Stimulated activated CD4-positive, alpha-beta T cell treated with anti-CD3 and anti-CD28 coated beads, Interleukin-1b, Interleukin-23, amount 100 ng/mL, for 24 hours (primary cell): Measurements from ENCODE around the gene TMEM214.

Source experiments
- DNase-seq, 4 experiments: peaks; one replicate each; pipeline ENCODE4 v3.0.0-alpha.2; 2020; ENCODE audit warnings: low read depth in 4 of 4, low spot score in 1 of 4

Gene TMEM214, protein sequence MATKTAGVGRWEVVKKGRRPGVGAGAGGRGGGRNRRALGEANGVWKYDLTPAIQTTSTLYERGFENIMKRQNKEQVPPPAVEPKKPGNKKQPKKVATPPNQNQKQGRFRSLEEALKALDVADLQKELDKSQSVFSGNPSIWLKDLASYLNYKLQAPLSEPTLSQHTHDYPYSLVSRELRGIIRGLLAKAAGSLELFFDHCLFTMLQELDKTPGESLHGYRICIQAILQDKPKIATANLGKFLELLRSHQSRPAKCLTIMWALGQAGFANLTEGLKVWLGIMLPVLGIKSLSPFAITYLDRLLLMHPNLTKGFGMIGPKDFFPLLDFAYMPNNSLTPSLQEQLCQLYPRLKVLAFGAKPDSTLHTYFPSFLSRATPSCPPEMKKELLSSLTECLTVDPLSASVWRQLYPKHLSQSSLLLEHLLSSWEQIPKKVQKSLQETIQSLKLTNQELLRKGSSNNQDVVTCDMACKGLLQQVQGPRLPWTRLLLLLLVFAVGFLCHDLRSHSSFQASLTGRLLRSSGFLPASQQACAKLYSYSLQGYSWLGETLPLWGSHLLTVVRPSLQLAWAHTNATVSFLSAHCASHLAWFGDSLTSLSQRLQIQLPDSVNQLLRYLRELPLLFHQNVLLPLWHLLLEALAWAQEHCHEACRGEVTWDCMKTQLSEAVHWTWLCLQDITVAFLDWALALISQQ

DNA sequence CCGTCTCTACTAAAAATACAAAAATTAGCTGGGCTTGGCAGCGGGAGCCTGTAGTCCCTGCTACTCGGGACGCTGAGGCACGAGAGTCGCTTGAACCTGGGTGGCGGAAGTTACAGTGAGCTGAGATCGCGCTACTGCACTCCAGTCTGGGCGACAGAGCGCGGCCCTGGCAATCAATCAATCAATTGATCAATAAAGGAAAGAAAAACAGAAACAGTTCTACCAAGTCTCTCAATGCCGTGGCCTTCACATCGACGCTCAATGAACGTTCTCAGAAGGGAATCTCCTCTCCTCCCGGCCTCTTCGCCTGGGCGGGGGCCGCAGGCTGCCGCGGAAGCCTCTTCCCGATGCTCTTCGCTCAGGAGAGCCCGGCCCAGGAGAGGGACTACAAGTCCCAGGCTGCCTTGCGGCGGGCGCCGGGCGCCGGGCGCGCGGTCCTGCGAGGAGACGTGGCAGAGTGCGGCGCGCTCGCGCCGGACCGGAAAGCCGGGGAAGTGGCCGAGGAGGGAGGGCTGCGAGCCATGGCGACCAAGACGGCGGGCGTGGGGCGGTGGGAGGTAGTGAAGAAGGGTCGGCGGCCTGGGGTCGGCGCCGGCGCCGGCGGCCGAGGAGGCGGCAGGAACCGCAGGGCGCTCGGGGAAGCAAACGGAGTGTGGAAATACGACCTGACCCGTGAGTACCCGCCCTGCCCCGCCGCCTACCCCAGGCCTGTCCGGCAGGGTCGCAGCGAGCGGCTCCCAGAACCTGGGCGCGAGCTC lies at the start of gene TMEM214:
TSS of gene TMEM214 (plus strand) at position 471 of the 758 bp plus-strand sequence. CDS start at position 522, 51 bp downstream.
- peak; percentile 60 to 82 (median 70) for DNase-seq

DNA sequence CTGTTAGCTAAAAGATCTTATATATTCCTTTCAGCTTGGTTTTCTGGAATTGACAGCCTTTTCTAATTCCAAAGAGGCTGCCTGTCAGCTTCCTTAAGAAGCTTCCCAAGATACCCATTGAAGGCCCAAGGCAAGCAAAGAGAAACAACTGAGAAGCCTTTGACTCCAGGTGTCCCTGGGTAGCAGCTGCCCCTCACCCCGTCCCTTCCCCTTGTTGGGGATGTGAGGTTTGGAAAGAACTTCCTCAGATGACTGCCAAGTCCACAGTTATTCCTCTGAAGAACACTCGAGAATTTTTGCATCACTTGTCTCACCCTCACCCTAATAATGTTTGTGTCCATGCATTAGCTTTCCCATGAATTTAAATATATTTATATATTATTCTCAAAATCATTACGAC lies 49.0 kb upstream of the TMEM214 start:
- DNase-seq, result no peak

DNA sequence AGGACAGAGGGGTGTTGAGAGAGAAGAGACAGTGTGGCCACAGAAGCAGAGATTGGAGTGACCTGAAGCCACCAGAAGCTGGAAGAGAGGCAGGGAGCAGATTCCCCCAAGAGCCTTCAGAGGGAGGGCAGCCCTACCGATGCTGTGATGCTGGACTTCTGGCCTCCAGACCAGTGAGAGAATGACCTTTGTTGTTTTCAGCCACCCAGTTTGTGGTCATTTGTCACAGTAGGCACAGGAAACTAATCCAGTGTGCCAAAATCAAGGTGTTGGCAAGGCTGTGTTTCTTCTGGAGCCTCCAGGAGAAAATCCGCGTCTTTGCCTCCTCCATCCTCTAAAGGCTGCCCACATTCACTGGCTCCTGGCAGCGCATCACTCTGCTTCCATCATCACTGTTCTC lies 47.0 kb upstream of the TMEM214 start:
- DNase-seq, result no peak

DNA sequence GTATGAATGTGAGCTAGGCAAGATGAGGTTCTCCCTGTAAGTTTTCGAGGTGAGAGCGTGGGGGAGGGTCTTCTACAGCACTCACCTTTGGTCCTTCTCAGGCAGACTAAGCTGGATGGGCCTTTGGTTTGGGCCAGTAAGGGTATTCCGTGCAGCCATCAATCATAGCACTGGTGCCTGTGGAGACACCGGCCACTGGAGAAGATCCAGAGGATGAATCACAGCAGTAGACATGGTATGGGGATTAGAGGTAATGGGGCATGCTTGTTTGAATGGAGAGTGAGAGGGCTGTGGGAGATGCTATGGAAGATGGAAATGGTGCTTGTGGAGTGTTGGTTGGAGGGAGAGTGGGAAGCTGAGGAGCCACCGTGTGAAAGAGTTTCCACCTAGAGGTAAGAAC lies 46.2 kb upstream of the TMEM214 start:
- DNase-seq, result no peak

DNA sequence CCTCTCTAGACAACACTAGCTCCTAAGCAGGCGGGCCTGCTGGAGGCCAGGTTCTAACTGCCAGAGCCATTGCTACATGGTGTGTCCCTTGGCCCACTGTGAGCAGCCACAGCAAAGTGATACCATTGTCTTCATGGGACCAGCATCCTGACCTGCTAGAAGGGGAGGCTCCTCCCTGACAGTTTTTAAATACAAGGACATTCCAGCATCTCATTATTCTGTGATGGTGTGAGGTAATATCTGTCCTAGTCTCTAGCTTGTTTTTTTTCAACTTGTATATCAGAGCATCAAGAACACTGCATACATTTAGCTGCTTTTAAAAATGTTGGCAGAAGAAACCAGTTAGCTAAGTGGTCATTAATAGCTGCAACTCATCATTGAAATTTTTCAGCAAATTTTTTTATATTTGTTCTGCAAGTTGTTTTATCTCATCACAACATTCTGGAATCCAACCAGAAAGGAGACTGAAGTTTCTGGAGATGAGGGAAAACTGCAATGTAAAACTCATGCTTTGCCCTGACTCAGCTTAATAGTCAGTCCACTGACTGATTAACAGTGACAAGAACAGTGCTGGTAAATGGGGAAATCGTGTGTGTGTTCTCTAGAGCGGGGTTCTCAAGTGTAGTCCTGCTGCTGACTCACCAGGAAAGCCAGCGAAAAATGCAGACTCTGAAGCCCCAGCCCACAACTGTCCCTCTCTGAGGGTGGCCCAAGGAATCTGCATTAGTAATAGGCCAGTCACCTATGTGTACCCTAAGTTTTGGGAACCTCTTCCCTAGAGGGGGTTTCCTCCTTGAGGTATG lies 44.5 kb upstream of the TMEM214 start:
- no peak for DNase-seq

DNA sequence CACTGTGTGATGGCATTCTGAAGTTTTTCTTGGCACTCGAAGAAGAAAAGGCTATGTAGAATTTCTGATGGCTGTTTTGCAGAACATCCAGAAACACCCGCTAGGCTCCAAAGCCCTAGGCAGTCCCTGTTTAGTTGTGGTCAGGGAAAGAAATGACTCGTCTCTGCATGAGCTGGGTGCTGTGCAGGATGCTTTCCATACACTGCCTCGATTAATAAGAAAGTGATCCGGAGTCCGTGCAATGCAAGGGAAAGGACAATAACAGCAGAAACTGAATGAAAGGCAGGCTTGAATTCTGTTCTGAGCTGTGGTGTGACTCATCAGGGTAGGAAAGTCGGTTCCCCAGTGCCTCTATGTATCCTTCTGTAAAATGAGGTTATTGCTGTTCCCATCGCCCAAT lies 43.6 kb upstream of the TMEM214 start:
- DNase-seq, result no peak

DNA sequence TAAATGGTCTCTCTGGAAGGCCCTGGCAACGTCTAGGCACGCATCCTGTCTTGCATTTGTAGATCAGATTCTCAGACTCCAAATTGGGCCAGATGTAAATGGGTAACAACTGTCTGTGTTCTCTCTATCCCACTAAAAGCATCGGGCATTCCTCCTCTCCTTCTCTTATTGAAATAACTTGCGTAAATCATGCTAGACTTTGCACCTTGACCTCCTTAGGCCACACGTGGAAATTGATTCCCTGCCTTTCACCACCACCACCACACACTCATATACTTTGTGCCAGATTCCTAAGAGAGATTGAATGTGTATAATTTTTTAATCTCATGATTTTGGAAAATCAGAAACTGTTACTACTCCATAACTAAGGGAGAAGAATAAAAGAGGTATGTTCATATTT lies 41.0 kb upstream of the TMEM214 start:
- DNase-seq, result no peak

DNA sequence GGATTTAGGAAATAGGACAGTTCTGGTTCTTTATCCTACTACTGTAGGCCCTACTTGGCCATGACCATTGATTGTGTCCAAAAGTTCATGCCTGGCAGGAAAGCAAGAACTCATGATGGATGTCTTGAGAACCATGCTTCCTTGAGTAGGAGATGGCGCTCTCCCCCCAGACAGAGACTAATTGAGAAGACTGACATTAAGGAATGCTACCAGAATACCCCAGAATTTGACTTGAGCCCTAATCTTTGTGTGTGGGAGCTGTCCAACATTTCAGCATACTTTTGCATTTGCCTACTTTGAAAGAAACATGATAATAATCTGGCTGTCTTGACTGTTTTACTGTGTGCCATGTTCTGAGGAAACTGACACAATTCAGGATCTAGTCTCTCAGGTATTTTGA lies 39.0 kb upstream of the TMEM214 start:
- no peak for DNase-seq

DNA sequence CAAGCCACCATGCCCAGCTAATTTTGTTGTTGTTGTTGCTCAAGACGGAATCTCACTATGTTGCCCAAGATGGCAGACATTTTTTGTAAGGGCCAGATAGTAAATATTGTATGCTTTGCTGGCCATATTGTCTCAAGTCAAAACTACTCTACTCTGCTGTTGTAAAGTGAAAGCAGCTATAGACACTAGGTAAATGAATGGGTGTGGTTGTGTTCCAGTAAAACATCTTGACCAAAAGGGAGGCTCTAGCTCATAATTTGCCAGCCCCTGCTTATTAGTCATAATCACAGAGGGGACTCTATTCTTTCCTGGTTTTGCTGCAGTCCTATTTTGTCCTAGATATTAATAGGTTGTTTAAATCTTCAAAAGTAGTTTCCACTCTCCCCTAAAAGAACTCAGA lies 37.8 kb upstream of the TMEM214 start:
- DNase-seq, result no peak

DNA sequence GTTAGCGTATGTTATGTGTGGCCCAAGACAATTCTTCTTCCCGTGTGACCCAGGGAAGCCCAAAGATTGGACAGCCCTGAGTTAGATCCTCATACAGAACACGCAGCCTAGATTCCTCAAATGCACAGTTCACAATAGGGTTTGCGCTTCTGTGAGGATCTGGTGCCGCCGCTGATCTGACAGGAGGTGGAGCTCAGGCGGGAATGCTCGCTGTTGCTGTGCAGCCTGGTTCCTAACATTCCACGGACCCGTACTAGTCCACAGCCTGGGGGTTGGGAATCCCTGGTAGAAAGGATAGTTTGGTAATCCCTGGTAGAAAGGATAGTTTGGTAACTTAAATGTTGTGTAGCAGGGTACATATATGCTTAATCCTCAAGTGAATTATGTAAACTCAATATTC lies 35.4 kb upstream of the TMEM214 start:
- DNase-seq, result no peak

DNA sequence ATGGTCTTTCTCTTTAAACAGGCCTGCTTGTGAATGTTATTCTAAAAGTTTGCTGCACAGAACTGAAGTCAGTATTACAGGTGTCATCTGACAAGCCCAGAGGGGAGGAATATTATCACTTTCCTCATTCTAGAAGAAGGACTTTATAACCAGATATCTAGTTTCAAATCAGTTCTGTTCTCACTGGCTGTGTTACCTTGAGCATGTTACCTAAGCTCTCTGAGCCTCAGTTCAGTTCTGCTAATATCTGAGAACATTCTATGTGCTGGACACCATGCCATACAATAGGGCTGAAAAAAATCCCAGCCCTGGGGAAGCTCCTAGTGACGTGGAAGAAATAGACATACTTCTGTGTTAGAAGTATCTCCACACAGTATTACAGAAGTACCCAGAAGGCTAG lies 34.4 kb upstream of the TMEM214 start:
- DNase-seq, result no peak

DNA sequence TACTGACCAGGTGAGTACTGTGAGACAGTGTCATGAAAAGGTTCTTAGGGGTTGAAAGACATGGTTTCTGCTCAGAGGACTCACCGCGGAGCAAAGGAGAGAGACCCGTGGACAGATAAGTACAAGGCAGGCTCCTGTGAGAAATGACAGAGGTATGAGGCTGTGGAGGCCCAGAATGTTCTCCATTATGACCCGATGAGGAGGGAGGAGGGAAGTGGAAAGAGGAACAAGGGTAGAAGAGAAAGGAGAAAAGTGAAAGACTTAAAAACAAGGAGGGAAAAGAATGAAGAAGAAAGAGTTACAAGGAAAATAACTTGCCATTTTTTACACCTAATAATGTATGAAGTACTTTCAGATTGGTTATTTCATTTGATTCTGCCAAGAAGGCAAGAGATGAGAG lies 32.5 kb upstream of the TMEM214 start:
- no peak for DNase-seq

DNA sequence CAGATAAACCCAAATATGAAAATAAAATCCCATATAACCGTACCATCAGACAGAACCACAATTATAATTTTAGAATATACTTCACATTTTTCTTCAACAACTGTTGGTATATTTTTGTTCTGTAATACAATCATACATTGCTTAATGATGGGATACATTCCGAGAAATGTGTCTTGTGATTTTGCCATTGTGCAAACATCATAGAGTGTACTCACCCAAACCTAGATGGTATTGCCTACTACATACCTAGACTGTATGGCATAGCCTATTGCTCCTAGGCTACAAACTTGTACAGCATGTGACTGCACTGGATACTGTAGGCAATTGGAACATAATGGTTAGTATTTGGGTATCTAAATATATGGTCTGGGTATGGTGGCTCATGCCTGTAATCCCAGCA lies 31.8 kb upstream of the TMEM214 start:
- DNase-seq, result no peak

DNA sequence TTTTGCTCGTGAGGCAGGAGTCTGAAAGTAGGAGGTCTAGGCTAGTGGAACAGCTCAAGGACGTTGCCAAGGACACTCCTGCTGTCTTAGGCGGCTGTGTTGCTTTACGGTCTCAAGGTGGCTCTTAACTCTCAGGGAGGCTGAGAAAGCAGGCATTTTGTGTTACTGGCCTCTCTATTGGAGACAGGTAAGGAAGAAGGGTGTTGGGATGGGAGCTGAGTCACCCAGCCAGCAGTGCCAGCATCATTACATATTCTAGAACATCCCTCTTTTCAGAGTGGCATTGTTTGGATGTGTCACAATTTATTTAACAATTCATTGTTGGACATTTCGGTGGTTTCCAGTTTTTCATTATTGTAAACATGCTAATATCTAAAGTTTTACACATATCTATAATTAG lies 30.8 kb upstream of the TMEM214 start:
- no peak for DNase-seq

DNA sequence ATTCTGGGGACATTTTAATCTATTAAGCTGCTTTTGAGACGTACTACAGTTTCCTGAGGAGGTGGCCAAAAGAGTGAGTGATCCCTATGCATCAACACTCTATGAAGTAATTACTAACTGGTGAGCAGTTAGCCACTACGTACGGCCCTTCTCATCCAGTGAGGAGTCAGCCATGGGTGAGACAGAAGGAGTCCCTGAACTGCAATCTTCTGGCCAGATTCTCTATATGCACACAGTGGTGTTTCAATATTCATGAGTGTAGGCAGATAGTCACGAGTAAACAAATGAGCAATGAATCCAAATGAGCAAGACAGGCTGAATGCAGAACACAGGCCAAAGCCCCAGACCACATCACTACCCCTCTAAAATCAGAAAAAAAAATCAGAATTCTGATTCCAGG lies 29.8 kb upstream of the TMEM214 start:
- no peak for DNase-seq

DNA sequence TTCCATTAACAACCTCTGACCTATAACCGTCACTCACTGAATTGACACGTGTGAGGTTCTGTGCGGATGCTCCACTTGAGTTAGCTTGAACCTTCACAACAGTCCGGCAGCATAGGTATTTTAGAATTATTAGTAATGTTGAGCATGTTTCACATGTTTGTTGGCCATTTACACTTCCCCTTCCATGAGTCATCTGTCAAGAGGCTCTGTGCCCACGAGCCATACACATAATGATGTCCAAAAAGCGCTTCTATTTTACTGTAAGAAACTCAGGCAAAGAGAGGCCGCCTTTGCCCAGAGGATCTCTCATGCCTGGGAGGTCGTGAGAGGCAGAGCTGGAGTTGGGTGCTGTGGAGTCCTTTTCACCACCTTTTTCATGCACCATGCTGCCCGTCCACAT lies 28.9 kb upstream of the TMEM214 start:
- DNase-seq, result no peak

DNA sequence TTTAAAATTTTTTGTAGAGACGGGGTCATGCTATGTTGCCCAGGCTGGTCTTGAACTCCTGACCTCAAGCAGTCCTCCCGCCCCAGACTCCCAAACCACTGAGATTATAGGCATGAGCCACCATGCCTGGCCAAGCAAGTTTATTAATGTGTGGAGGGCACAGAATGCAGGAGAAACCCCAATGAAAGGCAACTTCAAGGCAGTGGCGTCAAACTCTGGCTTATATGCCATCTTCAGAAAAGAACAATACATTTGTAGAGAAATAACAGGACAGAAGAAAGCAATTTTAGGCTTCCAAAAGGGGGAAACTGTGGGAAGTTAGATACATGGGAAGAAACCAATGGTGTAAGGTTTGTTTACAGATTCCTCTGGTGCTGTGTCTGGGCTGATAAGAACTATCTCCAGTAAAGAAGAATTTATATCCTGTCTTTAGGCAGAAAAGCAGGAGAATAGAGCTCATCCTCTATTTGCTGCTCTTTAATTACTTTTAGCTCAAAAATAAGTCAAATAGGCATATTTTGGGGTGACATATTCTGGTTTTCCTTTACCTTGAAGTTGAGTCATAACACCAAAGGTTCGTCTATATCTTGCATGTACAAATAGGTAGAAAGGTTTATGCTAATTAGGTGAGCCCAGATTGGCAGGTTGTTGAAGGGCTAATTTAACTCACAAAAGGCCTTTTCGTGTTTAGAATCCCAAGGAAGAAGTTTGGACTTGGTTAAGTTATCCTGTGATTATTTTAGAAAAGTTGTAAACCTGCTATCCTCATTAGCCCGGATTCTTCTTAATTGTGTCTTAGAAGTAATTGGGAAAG lies 26.0 kb upstream of the TMEM214 start:
- no peak for DNase-seq

DNA sequence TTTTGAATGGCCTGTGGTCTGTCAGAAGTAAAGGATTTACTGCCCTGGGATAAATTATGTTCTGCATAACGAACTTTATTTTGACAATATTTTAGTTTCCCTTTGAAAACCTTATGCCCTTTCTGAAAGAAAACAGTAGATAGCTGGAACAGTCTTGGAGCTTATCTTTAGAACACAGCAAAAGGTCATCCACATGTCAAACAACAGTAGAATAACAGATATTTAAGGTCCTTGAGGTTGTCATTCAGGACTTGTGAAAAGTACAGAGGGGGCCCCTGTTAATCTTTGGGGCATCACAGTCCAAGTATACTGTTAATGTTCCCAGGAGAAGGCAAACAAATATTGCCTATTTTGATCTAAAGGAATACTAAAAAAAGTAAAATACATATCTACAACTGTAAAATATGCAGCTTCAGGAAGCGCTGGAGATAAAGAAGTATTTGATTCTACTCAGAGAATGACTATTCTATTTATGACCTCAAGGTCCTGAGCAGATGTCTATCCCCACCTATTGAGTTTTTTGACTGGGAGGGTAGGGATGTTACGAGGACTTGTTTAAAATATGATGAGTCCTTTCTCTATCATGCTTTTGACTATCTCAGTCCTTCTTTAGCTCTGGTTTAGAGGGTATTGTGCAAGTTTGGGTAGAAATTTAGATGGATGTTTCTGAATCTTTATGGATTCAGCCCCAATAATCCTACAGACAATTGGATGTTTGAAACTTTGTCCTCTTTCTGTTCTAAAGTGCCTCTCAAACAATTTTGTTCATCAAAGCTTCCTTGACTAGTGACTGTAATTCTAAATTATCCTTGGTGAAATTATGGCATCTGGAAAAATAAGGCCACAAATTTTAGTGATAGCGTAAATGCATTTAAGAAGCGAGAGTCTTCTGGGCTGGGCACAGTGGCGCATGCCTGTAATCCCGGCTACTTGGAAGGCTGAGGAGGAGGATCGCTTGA lies 25.1 kb upstream of the TMEM214 start:
- no peak for DNase-seq

DNA sequence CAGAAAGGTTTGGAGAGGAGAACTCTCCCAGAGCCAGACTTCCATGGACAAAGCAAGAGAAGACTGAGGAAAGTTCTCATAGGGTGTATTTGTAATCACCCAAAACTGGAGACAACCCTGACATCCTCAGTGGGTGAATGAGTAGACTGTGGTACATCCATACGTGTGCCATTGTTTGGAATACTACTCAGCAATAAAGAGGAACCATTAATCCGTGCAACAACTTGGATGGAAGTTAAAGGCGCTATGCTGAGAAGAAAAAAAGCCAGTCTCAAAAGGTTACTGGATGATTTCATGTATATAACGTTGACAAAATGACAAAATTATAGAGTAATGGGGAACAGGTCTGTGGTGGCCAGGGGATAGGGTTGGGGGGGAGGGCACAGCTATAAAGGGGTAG lies 24.1 kb upstream of the TMEM214 start:
- no peak for DNase-seq
